Activated CD4-positive, alpha-beta T cell treated with anti-CD3 and anti-CD28 coated beads, Interleukin-2, Interleukin-4, amounts not matched to agents 100 ng/mL and 50 ng/mL, durations not matched to agents 16 hours and 8 hours (primary cell): ENCODE measurements around the gene PLA2G12B.
"Not testable (repeated sequence)": the region's sequence is repeated elsewhere in the genome, so short reads cannot be mapped to it uniquely, and the experiment has no call there.

ENCODE experiments used
- DNase-seq: peaks from one replicate; pipeline ENCODE4 v3.0.0-alpha.2; 2020; ENCODE audit warnings: low spot score

The PLA2G12B gene

DNA sequence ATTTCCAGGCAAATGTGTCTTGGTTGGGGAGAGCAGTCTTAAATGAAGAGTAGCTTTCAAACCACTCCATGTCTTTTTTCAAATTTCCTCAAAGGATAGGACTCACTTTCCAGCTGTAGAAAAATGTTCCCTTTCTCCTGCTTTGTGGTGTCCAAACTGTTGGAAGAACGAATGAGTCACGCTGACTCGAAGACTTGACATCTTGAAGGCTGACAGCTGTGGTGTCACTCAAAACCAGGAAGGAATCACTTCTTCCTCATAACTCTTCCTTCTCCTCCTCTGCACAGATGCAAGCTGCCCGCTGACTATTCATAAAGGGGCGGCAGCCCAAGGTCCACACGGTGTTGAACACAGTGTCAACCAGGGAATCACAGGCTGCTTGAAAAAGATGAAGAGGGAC, 19.2 kb downstream of the PLA2G12B start:
- no peak for DNase-seq

GRCh38 chr10:72932259-72933015, 22.2 kb downstream of the PLA2G12B start:
- DNase-seq: no peak

GRCh38 chr10:72930276-72930675, 24.3 kb downstream of the PLA2G12B start:
- no peak for DNase-seq

DNA sequence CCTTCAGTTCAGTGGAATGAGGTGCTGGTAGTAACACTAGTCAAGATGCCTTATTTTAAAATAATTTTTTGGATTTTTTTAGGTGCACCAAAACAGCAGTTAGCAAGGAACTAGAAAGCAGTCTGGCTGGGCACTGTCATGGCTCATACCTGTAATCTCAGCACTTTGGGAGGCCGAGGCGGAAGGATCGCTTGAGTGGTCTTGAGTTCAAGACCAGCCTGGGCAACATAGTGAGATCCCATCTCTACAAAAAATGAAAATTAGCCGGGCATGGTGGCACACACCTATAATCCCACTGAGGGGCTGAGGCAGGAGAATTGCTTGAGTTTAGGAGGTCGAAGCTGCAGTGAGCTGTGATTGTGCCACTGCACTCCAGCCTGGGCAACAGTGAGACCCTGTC, 25.8 kb downstream of the PLA2G12B start:
- DNase-seq: no peak

DNA sequence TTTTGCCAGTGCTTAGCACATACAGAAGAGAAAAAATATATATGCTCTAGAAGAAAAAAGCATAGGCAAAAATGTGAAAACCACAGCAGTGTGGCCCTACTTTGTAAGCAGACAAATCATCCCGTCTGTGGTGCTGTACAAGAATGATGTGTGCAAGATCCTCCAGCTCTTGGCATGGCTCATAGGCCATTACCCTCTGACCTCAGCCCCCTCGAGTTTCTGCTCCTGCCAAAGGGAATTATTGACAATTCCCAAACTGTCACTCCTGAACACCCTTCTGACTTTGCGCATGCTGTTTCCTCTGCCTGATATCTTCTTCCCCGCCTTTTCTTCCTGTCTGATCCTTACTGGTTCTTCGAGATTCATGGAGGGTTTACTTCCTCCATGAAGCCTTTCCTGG, 27.1 kb downstream of the PLA2G12B start:
- no peak for DNase-seq

DNA sequence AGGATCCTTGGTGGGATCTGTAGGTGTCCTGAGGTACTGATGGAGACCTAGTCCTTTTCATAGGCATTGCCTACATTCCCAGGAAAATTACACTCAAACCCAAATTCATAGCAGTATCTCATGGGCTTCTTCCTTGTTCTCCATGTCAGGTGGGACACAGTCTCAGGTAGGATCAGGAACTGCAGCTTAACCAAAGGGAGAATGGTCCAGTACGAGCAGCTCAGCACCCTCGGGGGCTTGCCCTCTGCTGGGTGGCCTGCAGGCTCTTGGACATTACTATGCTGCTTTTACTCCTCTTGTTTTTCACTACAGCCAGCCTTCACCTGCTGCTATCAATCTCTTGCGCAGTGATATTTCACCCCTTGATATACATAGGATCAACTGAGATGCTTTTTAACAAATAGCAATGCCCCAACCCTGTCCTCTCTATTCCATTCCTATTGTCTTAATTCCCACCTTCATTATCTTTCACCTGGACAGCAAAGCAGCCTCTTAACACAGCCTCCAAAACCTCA, 28.6 kb downstream of the PLA2G12B start:
- no peak for DNase-seq

DNA sequence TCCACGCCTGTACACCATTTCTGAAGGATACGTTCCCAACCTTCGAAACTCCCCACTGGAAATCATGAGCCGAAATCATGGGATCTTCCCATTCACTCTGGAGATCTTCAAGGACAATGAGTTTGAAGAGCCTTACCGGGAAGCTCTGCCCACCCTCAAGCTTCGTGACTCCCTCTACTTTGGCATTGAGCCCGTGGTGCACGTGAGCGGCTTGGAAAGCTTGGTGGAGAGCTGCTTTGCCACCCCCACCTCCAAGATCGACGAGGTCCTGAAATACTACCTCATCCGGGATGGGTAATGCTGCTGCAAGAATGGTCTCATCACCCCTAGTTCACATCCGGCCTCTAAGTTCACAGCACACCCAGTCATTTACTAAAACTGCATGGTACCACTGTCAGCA, 30.3 kb downstream of the PLA2G12B start:
- DNase-seq: no peak

DNA sequence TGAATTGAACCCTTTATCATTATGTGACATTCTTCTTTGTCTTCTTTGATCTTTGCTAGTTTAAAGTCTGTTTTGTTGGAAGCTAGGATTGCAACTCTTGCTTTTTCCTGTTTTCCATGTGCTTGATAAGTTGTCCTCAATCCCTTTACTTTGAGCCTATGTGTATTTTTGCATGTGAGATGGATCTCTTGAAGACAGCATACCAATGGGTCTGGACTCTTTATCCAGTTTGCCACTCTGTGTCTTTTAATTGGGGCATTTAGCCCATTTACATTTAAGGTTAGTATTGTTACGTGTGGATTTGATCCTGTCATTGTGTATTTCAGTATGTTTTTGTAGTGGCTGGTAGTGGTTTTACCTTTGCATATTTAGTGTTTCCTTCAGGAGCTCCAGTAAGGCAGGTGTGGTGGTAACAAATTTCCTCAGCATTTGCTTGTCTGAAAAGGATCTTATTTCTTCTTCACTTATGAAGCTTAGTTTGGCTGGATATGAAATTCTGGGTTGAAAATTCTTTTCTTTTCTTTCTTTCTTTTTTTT, 33.4 kb downstream of the PLA2G12B start:
- DNase-seq: not testable (repeated sequence)

DNA sequence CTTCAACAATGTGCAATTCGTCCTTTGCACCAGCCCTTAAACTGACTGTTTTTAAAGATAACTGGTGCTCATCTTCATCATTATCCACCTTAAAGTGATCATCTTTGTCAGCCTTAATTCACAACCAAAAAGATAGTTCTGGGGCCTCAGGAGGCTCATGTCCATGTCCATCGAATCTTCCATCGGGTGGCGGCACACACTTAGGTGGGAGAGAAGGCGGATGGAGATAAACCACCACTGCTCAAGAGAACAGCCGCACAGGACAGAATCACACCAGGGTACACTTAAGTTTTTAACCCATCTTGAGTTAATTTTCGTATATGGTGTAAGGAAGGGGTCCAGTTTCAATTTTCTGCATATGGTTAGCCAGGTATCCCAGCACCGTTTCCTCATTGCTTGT, 36.3 kb downstream of the PLA2G12B start:
- DNase-seq: no peak

DNA sequence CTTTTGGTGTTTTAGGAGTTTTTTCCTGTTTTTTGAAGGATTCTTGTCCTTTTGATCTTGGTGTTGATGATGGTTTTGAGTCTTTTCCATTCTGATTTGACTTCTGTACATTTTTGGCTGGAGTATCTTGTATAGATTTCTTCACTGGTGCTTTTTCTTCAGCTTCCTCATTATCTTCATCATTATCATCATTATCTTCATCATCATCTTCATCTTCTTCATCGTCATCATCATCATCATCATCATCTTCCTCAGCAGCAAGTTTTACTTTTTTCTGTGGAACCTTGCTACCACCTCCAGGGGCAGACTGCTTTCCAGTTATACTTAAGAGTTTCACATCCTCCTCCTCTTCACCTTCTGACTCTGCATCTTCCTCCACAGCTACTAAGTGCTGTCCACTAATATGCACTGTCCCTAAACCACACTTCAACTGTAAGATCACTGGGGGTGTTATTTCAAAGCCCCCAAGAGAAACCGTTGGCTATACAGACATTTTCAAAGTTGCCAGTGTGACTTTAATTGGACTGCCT, 36.7 kb downstream of the PLA2G12B start:
- DNase-seq: not testable (repeated sequence)

GRCh38 chr10:72917201-72917600, 37.4 kb downstream of the PLA2G12B start:
- not testable (repeated sequence) for DNase-seq

DNA sequence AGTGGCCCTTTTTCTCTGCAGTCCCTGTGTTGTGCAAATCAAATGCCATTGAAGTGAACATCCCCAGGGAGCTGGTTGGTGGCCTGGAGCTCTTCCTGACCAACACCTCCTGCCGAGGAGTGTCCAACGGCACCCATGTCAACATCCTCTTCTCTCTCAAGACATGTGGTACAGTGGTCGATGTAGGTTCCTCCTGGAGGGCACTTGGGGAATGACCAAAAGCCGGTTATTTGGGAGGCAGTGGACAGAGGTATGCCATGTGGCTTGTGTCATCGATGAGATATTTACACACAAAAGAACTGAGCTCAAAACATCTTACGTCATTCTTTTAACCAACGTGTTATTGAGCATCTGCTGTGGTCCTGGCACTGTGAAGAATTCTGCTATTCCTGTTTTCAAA, 41.3 kb downstream of the PLA2G12B start:
- DNase-seq: no peak

DNA sequence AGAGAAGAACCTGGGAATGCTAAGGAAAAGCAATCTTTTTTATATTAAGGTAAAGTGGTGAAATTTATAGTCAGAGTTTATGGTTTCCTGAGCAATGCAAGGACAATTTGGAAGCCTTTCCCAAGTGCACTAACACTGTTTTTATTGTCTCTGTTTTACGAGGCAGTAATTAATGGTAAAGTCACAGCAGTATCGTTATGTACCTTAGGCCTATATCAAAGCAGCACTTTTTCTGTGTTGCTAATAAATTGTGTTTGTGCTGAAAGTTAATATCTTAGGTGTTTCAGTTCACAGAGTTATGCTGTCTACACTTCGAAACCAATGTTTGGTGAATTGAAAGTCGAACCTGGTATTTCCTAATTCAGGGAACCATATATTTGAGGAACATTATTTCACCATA, 41.9 kb downstream of the PLA2G12B start:
- no peak for DNase-seq

GRCh38 chr10:72911758-72912157, 42.8 kb downstream of the PLA2G12B start:
- no peak for DNase-seq

GRCh38 chr10:72910705-72911104, 43.9 kb downstream of the PLA2G12B start:
- no peak for DNase-seq

GRCh38 chr10:72906446-72906845, 48.2 kb downstream of the PLA2G12B start:
- no peak for DNase-seq

- no peak for DNase-seq
Measured at GRCh38 chr10:72904806-72905205, 49.8 kb downstream of the PLA2G12B start.

GRCh38 chr10:72903941-72904446, 50.6 kb downstream of the PLA2G12B start:
- DNase-seq: not testable (repeated sequence)

- DNase-seq: no peak
Measured at GRCh38 chr10:72899545-72899944, 55.1 kb downstream of the PLA2G12B start.

DNA sequence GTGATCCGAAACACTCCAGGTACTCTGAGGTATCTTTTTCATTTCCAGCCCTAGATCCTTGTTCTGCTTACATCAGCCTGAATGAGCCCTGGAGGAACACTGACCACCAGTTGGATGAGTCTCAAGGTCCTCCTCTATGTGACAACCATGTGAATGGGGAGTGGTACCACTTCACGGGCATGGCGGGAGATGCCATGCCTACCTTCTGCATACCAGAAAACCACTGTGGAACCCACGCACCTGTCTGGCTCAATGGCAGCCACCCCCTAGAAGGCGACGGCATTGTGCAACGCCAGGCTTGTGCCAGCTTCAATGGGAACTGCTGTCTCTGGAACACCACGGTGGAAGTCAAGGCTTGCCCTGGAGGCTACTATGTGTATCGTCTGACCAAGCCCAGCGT, 56.0 kb downstream of the PLA2G12B start:
- DNase-seq: no peak

GRCh38 chr10:72895236-72895850, 59.3 kb downstream of the PLA2G12B start:
- DNase-seq: no peak

GRCh38 chr10:72893136-72893798, 61.3 kb downstream of the PLA2G12B start, which contains the start of gene OIT3:
Gene OIT3 (plus strand): TSS chr10:72893739. CDS start chr10:72893799, 60 bp downstream.
- no peak for DNase-seq
